Activated naive CD8-positive, alpha-beta T cell treated with anti-CD3 and anti-CD28 coated beads, Interleukin-2, amount 50 U/mL, for 24 hours (primary cell): Measurements from ENCODE around the gene NFKB2.

Experiments used
- ATAC-seq: fragments of 150-1000 bp; cut with Tn5 transposase; one replicate; pipeline ENCODE4 v1.10.0; 2021
- DNase-seq: peaks from one replicate; pipeline ENCODE4 v3.0.0; 2021
- H3K27ac Mint-ChIP-seq: one replicate; pipeline ENCODE4 v1.8.0; 2021; ENCODE audit warnings: mild to moderate bottlenecking, mixed read lengths
- H3K27me3 Mint-ChIP-seq: one replicate; pipeline ENCODE4 v1.8.0; 2021; ENCODE audit warnings: mixed read lengths
- H3K36me3 Mint-ChIP-seq: one replicate; pipeline ENCODE4 v1.8.0; 2021; ENCODE audit warnings: low read depth, mixed read lengths
- H3K4me1 Mint-ChIP-seq: one replicate; pipeline ENCODE4 v1.8.0; 2021; ENCODE audit warnings: mixed read lengths
- H3K4me3 Mint-ChIP-seq: one replicate; pipeline ENCODE4 v1.8.0; 2021; ENCODE audit warnings: mild to moderate bottlenecking, moderate library complexity, mixed read lengths
- H3K9me3 Mint-ChIP-seq: one replicate; pipeline ENCODE4 v1.8.0; 2021; ENCODE audit warnings: mixed read lengths

NFKB2 gene

DNA sequence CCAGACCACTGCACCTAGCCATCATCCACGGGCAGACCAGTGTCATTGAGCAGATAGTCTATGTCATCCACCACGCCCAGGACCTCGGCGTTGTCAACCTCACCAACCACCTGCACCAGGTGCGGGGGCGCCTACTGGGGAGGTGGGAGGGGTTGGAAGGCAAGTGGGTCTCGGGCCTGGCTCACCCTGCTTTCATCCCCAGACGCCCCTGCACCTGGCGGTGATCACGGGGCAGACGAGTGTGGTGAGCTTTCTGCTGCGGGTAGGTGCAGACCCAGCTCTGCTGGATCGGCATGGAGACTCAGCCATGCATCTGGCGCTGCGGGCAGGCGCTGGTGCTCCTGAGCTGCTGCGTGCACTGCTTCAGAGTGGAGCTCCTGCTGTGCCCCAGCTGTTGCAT lies 4.6 kb downstream of the NFKB2 start:
- H3K4me1 Mint-ChIP-seq, result peaks cover 38% of the 10 kb centered on the region
- peak overlapping the region; percentile 75 for H3K27ac Mint-ChIP-seq
- peak overlapping the region; percentile 99 for H3K4me3 Mint-ChIP-seq
- H3K9me3 Mint-ChIP-seq, result no peaks in the 10 kb centered on the region
- no peaks in the 10 kb centered on the region for H3K27me3 Mint-ChIP-seq
- no peak for ATAC-seq
- H3K36me3 Mint-ChIP-seq, result peaks cover 50% of the 10 kb centered on the region
- DNase-seq, result no peak

DNA sequence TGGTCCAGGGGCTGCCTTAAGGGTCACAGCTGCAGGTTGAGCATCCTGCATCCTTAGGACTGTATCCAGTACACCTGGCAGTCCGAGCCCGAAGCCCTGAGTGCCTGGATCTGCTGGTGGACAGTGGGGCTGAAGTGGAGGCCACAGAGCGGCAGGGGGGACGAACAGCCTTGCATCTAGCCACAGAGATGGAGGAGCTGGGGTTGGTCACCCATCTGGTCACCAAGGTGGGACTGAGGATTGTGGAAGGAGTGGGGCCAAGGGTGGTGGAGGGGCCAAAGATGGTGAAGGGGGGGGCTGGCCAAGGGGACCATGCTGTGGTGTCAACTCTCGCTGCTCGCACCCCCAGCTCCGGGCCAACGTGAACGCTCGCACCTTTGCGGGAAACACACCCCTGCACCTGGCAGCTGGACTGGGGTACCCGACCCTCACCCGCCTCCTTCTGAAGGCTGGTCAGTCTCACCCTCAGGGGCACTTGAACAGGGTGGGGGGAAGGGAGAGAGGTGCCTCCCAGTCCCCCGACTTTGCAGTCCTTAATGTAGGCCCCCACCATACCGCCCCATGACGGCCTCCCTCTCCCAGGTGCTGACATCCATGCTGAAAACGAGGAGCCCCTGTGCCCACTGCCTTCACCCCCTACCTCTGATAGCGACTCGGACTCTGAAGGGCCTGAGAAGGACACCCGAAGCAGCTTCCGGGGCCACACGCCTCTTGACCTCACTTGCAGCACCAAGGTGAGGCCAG lies 5.3 kb downstream of the NFKB2 start:
- Mint-ChIP-seq H3K9me3 (no peaks in the 10 kb centered on the region), H3K36me3 (peaks cover 49% of the 10 kb centered on the region), H3K27ac (peak overlapping the region; percentile 31), H3K4me3 (no peak overlapping the region), H3K4me1 (peaks cover 41% of the 10 kb centered on the region), H3K27me3 (no peaks in the 10 kb centered on the region)
- DNase-seq (no peak), ATAC-seq (no peak)

DNA sequence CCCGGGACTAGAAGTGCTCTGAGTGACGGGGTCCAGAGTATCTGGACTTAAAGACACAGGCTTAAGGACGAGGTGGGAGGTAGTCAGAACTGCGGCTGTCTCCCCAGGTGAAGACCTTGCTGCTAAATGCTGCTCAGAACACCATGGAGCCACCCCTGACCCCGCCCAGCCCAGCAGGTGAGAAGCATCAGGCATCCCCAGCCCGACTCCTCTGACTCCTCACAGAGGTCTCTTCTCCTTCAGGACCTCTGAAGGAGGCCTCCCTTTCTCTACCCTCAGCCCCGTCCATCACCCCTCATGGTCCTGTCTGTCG lies 5.8 kb downstream of the NFKB2 start:
- Mint-ChIP-seq H3K9me3 (no peaks in the 10 kb centered on the region), H3K27me3 (no peaks in the 10 kb centered on the region), H3K4me1 (peaks cover 44% of the 10 kb centered on the region), H3K4me3 (peak overlapping the region; percentile 38), H3K36me3 (peaks cover 44% of the 10 kb centered on the region), H3K27ac (no peak overlapping the region)
- ATAC-seq (no peak), DNase-seq (no peak)

DNA sequence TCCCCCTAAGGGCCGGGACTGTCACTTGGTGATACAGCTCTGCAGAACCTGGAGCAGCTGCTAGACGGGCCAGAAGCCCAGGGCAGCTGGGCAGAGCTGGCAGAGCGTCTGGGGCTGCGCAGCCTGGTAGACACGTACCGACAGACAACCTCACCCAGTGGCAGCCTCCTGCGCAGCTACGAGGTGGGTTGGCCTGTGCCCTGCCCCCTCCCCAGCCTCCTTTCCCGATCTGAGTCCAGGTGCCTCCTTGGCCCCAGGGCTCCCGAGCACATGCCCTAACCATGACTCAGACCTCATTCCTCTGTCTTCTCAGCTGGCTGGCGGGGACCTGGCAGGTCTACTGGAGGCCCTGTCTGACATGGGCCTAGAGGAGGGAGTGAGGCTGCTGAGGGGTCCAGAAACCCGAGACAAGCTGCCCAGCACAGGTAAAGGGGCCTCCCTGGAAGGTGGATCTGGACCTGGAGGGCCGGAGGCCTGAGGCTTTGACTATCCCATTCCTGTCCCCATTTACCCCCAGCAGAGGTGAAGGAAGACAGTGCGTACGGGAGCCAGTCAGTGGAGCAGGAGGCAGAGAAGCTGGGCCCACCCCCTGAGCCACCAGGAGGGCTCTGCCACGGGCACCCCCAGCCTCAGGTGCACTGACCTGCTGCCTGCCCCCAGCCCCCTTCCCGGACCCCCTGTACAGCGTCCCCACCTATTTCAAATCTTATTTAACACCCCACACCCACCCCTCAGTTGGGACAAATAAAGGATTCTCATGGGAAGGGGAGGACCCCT lies 6.4 kb downstream of the NFKB2 start:
- peak overlapping the region; percentile 68 for H3K27ac Mint-ChIP-seq
- ATAC-seq (no peak), DNase-seq (no peak)
- H3K4me1 Mint-ChIP-seq, result peaks cover 40% of the 10 kb centered on the region
- peaks cover 38% of the 10 kb centered on the region for H3K36me3 Mint-ChIP-seq
- no peaks in the 10 kb centered on the region for H3K9me3 Mint-ChIP-seq
- peak overlapping the region; percentile 38 for H3K4me3 Mint-ChIP-seq
- H3K27me3 Mint-ChIP-seq, result no peaks in the 10 kb centered on the region

DNA sequence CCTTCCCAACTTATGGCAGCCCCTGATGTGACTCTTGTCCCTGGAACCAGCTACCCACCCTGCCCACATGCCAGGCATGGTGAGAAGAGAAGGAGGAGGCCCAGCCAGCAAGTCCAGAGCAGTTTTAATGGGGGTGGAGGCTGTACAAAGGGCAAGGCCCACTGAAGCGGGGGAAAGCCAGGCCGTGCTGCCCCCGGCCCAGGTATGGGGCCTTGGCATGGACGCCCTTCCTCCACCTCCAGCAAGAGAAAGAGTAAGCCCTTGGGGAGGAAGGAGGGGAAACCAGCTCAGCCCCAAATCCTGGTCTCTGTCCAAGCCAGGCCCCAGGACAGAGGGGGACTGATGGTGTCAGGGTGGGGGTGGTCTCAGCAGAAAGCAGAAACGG lies 7.0 kb downstream of the NFKB2 start:
- ATAC-seq, result no peak
- Mint-ChIP-seq H3K4me1 (peaks cover 39% of the 10 kb centered on the region), H3K9me3 (no peaks in the 10 kb centered on the region), H3K27me3 (no peaks in the 10 kb centered on the region), H3K36me3 (peaks cover 33% of the 10 kb centered on the region), H3K27ac (peak overlapping the region; percentile 68), H3K4me3 (no peak overlapping the region)
- DNase-seq, result no peak

DNA sequence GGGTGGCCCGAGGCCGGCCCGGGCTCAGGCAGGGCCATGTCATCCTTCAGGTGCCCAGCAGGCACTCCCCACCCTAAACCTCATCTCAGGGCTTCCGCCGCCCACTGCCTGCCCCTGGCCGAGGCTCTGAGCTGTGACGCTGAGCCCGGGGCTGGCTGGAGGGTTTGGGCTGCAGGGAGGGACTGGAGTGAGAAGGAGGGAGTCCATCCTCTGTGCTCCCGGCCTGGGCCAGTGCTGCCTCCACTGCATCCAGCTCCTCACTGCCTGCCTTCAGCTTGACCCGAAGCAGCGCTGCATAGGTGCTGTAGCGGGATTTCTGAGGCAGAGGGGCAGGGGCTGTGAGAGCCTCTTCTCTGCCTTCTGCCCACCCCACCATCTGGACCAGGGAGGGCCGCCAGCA lies 7.6 kb downstream of the NFKB2 start:
- DNase-seq (no peak), ATAC-seq (no peak)
- peaks cover under 1% of the 10 kb centered on the region for H3K27me3 Mint-ChIP-seq
- H3K9me3 Mint-ChIP-seq, result no peaks in the 10 kb centered on the region
- H3K27ac Mint-ChIP-seq, result no peak overlapping the region
- H3K4me3 Mint-ChIP-seq, result no peak overlapping the region
- H3K36me3 Mint-ChIP-seq, result peaks cover 27% of the 10 kb centered on the region
- H3K4me1 Mint-ChIP-seq, result peaks cover 39% of the 10 kb centered on the region

DNA sequence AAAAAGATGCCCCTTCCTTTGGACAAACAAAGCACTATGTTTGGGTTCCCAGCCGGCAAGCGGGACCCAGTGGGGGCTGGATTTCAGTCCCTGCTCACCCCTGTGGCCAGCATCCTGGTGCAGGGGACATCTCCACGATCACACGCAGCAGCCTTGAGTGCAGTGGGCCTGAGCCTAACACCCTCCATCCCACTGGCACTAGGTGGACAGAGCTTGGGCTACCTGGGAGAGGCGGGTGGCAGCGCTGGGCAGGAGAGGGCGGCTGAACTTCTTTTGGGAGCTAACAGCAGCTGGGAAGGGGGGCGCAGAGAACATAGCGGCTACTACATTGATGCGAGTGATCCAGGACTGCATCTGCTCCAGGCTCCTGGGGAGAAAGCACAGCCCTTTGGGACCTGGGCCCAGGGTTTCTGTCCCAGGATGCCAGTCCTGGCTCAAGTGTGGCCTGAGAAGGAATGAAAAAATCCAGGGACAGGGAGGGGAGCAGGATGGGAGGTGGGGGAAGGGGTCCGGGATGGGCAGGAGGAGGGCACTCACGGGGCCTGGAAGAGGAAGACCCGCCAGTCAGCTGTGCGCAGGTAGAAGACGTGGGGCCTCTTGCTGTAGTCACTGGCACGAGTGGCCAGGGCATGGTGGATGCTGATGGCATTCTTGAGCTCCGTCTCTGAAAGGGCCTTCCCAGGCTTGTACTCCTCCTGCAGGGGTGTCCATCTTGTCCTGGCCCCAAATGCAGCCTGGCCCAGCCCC lies 9.0 kb downstream of the NFKB2 start:
- DNase-seq (no peak), ATAC-seq (no peak)
- no peak overlapping the region for H3K27ac Mint-ChIP-seq
- H3K4me1 Mint-ChIP-seq, result peaks cover 38% of the 10 kb centered on the region
- peaks cover 19% of the 10 kb centered on the region for H3K36me3 Mint-ChIP-seq
- no peak overlapping the region for H3K4me3 Mint-ChIP-seq
- H3K27me3 Mint-ChIP-seq, result peaks cover 6% of the 10 kb centered on the region
- no peaks in the 10 kb centered on the region for H3K9me3 Mint-ChIP-seq

DNA sequence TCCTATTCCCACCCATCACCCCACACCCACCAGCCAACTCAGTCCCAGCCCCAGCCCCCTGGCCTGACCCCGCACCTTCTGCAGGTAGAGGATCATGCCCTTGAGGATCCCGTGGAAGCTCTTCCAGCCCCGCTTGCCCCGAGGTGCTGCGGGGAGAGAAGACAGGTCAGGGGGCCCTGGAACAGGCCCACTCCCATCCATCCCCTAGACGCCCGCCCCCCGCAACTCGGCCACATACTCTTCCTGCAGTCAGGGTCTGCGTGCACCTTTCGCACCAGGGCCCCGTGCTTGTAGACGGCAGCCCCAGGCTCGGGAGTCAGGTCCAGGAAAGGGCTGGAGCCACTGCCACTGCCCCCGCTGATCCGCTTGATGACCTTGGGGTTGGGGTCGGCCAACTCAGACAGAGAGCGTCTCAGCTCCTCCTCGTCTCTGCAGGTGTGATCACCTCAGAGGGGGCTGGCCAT lies 9.6 kb downstream of the NFKB2 start:
- H3K27me3 Mint-ChIP-seq, result peaks cover 10% of the 10 kb centered on the region
- DNase-seq, result no peak
- no peak overlapping the region for H3K4me3 Mint-ChIP-seq

DNA sequence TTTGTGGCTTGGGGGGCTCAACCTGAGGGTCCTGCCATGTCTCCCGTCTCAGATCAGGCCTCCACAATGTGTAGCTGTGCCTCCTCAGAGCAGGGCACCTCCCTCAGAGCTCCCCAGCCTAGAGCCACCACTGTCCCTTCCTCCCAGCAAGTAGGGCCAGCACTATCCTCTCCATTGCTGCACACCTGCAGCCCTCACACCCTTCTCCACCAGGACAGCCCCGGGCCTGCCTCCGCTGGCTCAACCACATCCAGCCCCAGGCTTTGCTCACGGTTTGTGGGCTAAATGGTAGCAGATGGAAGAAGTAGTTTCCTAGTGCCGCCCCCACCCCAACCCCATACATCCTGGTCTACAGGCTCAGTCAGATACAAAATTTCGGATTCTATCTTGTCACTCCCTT lies 10.1 kb downstream of the NFKB2 start:
- peaks cover 42% of the 10 kb centered on the region for H3K4me1 Mint-ChIP-seq
- no peak for DNase-seq
- H3K9me3 Mint-ChIP-seq, result no peaks in the 10 kb centered on the region
- no peak overlapping the region for H3K4me3 Mint-ChIP-seq
- peak; percentile 8 for ATAC-seq
- peak overlapping the region; percentile 48 for H3K27ac Mint-ChIP-seq
- peaks cover 9% of the 10 kb centered on the region for H3K36me3 Mint-ChIP-seq
- peaks cover 10% of the 10 kb centered on the region for H3K27me3 Mint-ChIP-seq

More for the DNA sequence above, 9.6 kb downstream of the NFKB2 start:
- no peak for ATAC-seq
- H3K36me3 Mint-ChIP-seq, result peaks cover 14% of the 10 kb centered on the region
- peak overlapping the region; percentile 48 for H3K27ac Mint-ChIP-seq
- H3K9me3 Mint-ChIP-seq, result no peaks in the 10 kb centered on the region
- H3K4me1 Mint-ChIP-seq, result peaks cover 39% of the 10 kb centered on the region

DNA sequence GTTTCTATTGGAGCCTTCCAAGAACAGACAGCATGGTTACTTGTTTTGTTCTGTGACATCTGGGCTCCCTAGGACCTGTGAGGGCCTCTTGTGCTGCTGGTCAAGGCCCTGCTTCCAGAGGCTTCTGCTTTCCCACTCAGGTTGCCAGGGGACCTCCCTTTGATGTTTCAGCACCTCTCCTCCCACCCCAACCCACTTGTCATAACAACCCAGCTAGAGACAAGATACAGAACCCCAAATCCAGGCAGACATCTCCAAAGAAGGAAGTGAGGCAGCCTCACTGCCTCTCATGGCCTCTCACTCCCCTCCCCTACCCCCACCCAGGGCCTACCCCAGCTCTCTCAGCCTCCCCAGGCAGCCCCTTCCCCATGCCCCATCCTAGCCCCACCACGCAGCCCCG lies 11.3 kb downstream of the NFKB2 start:
- peaks cover 46% of the 10 kb centered on the region for H3K4me1 Mint-ChIP-seq
- peak overlapping the region; percentile 60 for H3K27ac Mint-ChIP-seq
- H3K27me3 Mint-ChIP-seq, result peaks cover 20% of the 10 kb centered on the region
- no peak overlapping the region for H3K4me3 Mint-ChIP-seq
- no peak for DNase-seq
- peaks cover 4% of the 10 kb centered on the region for H3K36me3 Mint-ChIP-seq
- H3K9me3 Mint-ChIP-seq, result no peaks in the 10 kb centered on the region
- ATAC-seq, result no peak

DNA sequence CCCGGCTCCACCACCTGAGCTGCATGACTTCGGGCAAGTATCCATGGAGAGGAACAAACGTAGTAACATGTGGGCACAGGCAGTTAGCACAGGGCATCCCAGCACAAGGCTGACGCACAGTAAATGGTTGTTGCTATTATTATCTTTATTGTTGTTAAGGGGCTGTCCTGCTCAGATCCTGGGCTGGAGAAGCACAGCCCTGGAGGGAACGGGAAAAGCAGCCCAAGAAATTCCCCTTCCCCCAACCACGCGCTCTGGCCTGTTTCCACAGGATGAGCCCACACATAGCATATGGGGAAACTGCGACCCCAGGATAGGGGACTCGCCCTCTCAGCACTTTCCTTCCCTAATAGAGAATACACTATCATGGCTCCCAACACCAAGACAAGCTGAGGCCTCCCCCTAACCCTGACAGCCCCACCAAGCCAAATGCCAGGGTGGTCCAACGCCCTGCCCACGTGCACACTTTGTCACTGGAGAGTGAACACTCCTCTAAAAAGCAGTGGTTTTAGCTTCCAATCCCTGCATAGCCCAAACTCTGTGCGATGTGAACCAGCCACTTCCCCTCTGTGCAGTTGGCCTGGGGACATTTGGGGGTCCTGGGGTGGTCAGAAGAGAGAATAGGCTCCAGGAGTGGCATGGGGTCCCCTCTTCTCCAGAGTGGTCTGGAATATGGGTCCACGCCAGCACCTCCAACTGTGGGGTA lies 12.1 kb downstream of the NFKB2 start:
- Mint-ChIP-seq H3K4me1 (peaks cover 44% of the 10 kb centered on the region), H3K4me3 (peak overlapping the region; percentile 14), H3K9me3 (no peaks in the 10 kb centered on the region), H3K27me3 (peaks cover 20% of the 10 kb centered on the region), H3K27ac (peak overlapping the region; percentile 14), H3K36me3 (peaks cover 2% of the 10 kb centered on the region)
- DNase-seq (no peak), ATAC-seq (no peak)

DNA sequence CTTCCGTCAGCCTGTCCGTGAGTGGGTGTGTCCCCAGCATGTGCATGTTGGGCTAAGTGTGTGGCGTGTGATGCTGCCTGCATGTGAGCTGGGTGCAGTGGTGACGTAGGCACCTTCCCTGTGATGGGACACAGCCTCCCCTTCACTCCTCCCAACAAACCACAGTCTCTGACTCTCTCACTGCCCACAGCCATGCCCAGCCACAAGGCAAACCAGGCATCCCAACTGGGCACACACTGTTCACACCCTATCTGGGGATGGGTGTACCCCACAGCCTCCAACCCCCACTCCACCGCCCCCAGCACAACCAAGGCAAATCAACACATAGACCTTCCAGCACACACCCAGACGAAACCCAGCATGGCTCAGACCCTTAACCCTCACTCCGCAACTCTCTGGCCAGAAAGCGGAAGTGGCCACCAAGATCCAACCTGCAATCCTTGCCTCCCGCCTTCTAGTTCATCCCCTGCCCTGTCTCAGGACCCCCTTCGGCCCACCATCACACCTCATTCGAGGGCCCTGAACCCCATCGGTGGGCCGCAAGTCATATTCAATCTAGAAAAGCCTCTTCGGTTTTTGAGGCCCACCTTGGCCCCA lies 12.7 kb downstream of the NFKB2 start:
- peaks cover 23% of the 10 kb centered on the region for H3K27me3 Mint-ChIP-seq
- peak overlapping the region; percentile 16 for H3K27ac Mint-ChIP-seq
- peak overlapping the region; percentile 66 for H3K4me3 Mint-ChIP-seq
- no peak for ATAC-seq
- H3K9me3 Mint-ChIP-seq, result no peaks in the 10 kb centered on the region
- DNase-seq, result no peak
- H3K36me3 Mint-ChIP-seq, result peaks cover 2% of the 10 kb centered on the region
- H3K4me1 Mint-ChIP-seq, result peaks cover 50% of the 10 kb centered on the region

DNA sequence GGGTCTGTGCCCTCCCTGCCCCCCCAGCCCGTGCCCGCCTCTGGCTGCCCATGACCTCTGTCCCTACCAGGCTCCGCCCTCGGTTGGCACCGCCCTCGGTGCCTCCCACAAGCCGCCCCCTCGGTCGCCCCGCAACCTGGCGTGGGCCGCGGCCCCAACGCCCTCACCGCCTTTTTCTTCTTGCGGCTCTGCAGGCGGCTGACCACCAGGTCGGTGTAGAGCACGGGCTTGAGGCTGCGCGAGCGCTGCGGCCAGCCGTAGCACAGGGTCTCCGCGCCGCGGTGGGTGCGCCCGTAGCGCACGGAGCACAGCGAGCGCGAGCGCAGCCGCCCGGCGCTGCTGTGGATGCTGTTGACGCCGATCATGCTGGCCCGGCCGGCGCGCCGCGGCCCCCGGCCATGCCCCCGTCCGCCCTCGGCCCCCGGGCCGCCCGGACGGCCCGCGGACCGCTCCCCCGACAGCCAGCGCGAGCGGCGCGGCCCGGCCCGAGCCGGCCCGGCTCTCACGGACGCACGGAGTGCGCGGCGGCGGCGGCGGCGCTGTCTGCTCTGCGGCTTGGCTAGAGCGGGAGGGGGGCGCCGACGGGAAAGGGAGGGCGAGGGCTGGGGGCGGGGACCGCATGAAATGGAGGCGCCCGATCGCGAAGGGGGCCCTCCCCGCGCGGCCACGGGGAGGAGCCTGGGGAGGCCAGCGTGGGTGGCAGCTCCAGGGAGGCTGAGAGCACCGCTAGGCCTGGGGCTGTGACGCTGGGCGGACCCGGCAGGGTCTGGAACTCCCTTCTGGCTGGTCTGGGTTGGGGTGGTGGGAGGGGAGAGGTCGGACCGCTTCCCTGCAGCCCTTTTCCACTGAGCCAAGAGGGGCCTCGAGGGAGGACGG lies 13.5 kb downstream of the NFKB2 start:
- ATAC-seq (peak; percentile 55), DNase-seq (peak; percentile 86)
- peak overlapping the region; percentile 75 for H3K4me3 Mint-ChIP-seq
- H3K4me1 Mint-ChIP-seq, result peaks cover 52% of the 10 kb centered on the region
- peak overlapping the region; percentile 52 for H3K27ac Mint-ChIP-seq
- no peaks in the 10 kb centered on the region for H3K9me3 Mint-ChIP-seq
- H3K27me3 Mint-ChIP-seq, result peaks cover 23% of the 10 kb centered on the region
- no peaks in the 10 kb centered on the region for H3K36me3 Mint-ChIP-seq
